GM18858 (cell line): Measurements from ENCODE around the gene SPPL3.

Source experiments
- ATAC-seq: cut with Tn5 transposase; IDR thresholded peaks from one replicate; pipeline ENCODE4 v1.9.1; 2021; ENCODE audit not compliant: unreplicated experiment

Gene SPPL3

GRCh38 chr12:120790114-120790513 lies 114.0 kb downstream of the SPPL3 start:
- no peak for ATAC-seq

- no peak for ATAC-seq
Measured at GRCh38 chr12:120787889-120788288, 116.3 kb downstream of the SPPL3 start.

GRCh38 chr12:120784804-120785203 lies 119.4 kb downstream of the SPPL3 start:
- no peak for ATAC-seq

GRCh38 chr12:120783197-120783596 lies 121.0 kb downstream of the SPPL3 start:
- ATAC-seq: no peak

GRCh38 chr12:120775862-120776552 lies 128.2 kb downstream of the SPPL3 start:
- no peak for ATAC-seq

- no peak for ATAC-seq
Measured at GRCh38 chr12:120774169-120774916, 129.8 kb downstream of the SPPL3 start.

- no peak for ATAC-seq
Measured at GRCh38 chr12:120771097-120771496, 133.1 kb downstream of the SPPL3 start.

- ATAC-seq: no peak
Measured at GRCh38 chr12:120767071-120768024, 136.8 kb downstream of the SPPL3 start.

GRCh38 chr12:120766566-120766965 lies 137.6 kb downstream of the SPPL3 start:
- ATAC-seq: no peak

- ATAC-seq: no peak
Measured at GRCh38 chr12:120764816-120765215, 139.3 kb downstream of the SPPL3 start.

GRCh38 chr12:120763250-120763649 lies 140.9 kb downstream of the SPPL3 start:
- no peak for ATAC-seq

- ATAC-seq: no peak
Measured at GRCh38 chr12:120762086-120762485, 142.1 kb downstream of the SPPL3 start.

- no peak for ATAC-seq
Measured at GRCh38 chr12:120761519-120761934, 142.6 kb downstream of the SPPL3 start.

GRCh38 chr12:120760349-120761254 lies 143.6 kb downstream of the SPPL3 start:
- ATAC-seq: no peak

GRCh38 chr12:120759591-120760348 lies 144.4 kb downstream of the SPPL3 start:
- ATAC-seq: no peak

- no peak for ATAC-seq
Measured at GRCh38 chr12:120758798-120759590, 145.2 kb downstream of the SPPL3 start.

GRCh38 chr12:120757949-120758348 lies 146.2 kb downstream of the SPPL3 start:
- ATAC-seq: no peak

- ATAC-seq: no peak
Measured at GRCh38 chr12:120757226-120757742, 146.9 kb downstream of the SPPL3 start.

GRCh38 chr12:120755269-120755668 lies 148.9 kb downstream of the SPPL3 start:
- no peak for ATAC-seq
